Right cardiac atrium (tissue), 5 donors: ENCODE measurements around the gene GALNT9. TPM values are rescaled to one million over a fixed set of nuclear protein-coding genes. Genes with fewer than 3 reads are reported as not detected.
"Not testable (repeated sequence)": the region's sequence is repeated elsewhere in the genome, so short reads cannot be mapped to it uniquely, and the experiment has no call there.

Experiments
- ATAC-seq, 2 donors: fragments of 200-7000 bp; cut with Tn5 transposase; one replicate each; pipeline versions ENCODE4 v1.8.0 to v1.9.1; 2020; ENCODE audit warnings: moderate library complexity in 2 of 2, mild to moderate bottlenecking in 1 of 2
- DNase-seq, 3 donors: peaks; one replicate each; pipeline ENCODE4 v3.0.0-alpha.2; 2020
- H3K27ac ChIP-seq: one replicate; pipeline ENCODE4 v1.5.1; 2013; ENCODE audit warnings: mild to moderate bottlenecking, low read length, control low read depth, moderate library complexity
- H3K27me3 ChIP-seq: one replicate; pipeline ENCODE4 v1.6.1; 2013; ENCODE audit not compliant: control insufficient read depth, insufficient read depth
- H3K4me1 ChIP-seq: one replicate; pipeline ENCODE4 v1.6.1; 2013; ENCODE audit warnings: low read length; ENCODE audit not compliant: control insufficient read depth, insufficient read depth
- H3K4me3 ChIP-seq: one replicate; pipeline ENCODE4 v1.5.1; 2013; ENCODE audit warnings: low read length, control low read depth
- H3K9me3 ChIP-seq: one replicate; pipeline ENCODE4 v1.6.1; 2013; ENCODE audit warnings: low read length; ENCODE audit not compliant: control insufficient read depth
- WGBS: extraction: QIAGEN DNeasy Blood & Tissue Kit; methylation state at CpG from one replicate; pipeline ENCODE4 v1.1.7; 2013; 5-methylcytosine and 5-hydroxymethylcytosine counted together
- intact Hi-C, 4 donors: fragments of 100-400 bp; cut with DNase I; formaldehyde crosslinking; loops; one replicate each; pipeline versions ENCODE4 v1.11.0 to v1.14.0; 2022 to 2023
- polyA plus RNA-seq: library from polyadenylated mRNA; stranded (reverse); fragments of 200-250 nt; gene quantifications from one replicate; pipeline ENCODE4 v1.2.3, GENCODE V29; 2013
- total RNA-seq, 4 donors: library from RNA; stranded (reverse); fragmentation: NEBNext Ultra II Directional; extraction: Animal tissue kit (Norgen Biotek cat#: 25700); gene quantifications; one replicate each; pipeline ENCODE4 v1.2.1, GENCODE V29; 2021
- donor health status: healthy with polysubstance abuse.
- donor health status: DM: no; HTN: yes; CAD: no.
- donor health status: DM: no; HTN: no; CAD: no.
- donor health status: DM: no; HTN: yes; CAD: no; lungs with severe emphysema.
- donor health status: DM: yes; HTN: yes; CAD: no.

The GALNT9 gene
- total and polyA plus RNA-seq, 5 donors = 0.05 to 0.21 (median 0.14) TPM; not detected in 2

DNA sequence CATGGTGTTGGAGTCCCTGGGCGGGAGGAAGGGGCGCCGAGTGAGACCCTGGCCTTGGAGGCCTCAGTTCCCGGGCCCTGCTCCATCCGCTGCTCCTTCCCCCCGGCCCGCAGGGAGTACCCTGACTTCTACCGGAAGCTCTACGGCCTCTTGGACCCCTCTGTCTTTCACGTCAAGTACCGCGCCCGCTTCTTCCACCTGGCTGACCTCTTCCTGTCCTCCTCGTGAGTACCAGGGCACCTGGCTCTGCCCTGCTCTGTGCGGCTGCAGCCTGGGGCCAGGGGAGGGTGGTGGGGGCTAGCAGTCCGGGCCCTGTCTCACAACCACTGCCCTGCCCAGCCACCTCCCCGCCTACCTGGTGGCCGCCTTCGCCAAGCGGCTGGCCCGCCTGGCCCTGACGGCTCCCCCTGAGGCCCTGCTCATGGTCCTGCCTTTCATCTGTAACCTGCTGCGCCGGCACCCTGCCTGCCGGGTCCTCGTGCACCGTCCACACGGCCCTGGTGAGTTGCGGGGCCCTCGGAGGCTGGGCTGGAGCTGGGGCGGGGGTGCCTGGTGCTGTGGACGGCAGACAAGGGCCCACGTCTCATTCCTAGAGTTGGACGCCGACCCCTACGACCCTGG, 178.1 kb downstream of the GALNT9 start:
- 95% methylated on average over 36 of the region's 36 CpGs for WGBS

DNA sequence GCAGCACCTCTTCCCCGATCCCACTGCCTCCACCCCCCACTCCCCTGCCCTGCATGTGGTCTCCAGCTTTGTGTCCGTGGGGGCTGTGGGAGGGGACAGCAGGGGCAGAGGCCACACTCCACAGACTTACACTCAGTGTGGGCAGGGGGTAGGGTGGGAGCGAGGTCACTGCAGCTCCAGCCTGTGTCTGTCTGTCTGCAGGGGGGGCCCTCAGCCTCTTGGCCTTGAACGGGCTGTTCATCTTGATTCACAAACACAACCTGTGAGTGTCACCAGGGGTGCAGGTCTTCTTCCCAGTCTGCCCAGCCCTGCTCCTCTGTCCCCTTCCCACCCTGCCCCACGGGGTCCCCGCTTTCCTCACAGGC, 178.6 kb downstream of the GALNT9 start:
- no peaks in the 10 kb centered on the region for H3K27me3 ChIP-seq
- no peak overlapping the region for H3K27ac ChIP-seq
- no peaks in the 10 kb centered on the region for H3K4me1 ChIP-seq
- intact Hi-C loops = loop anchor here in 3 of 4 donors (5.0 to 10.0 kb wide), 3 partner anchors 264 to 464 kb away; partner anchors contain the start of genes LRCOL1 (in 2 of the 3) and P2RX2 (in 2 of the 3)
- H3K4me3 ChIP-seq = no peak overlapping the region
- no peaks in the 10 kb centered on the region for H3K9me3 ChIP-seq
- no peak for ATAC-seq
- DNase-seq = peak in 1 of 3 donors; percentile 43
- WGBS = 84% methylated on average over 6 of the region's 6 CpGs

More for the DNA sequence above, 178.1 kb downstream of the GALNT9 start:
- Histone ChIP-seq H3K27ac (no peak overlapping the region), H3K4me1 (no peaks in the 10 kb centered on the region), H3K27me3 (no peaks in the 10 kb centered on the region), H3K4me3 (no peak overlapping the region), H3K9me3 (no peaks in the 10 kb centered on the region)
- peak in 2 of 3 donors; percentile 48 to 49 for DNase-seq
- no peak for ATAC-seq
- intact Hi-C loops = loop anchor here in 3 of 4 donors (5.0 to 10.0 kb wide), 3 partner anchors 264 to 464 kb away; partner anchors contain the start of genes LRCOL1 (in 2 of the 3) and P2RX2 (in 2 of the 3)

GRCh38 chr12:132149526-132149925, 179.9 kb downstream of the GALNT9 start:
- H3K27ac ChIP-seq, H3K9me3 ChIP-seq, DNase-seq, H3K27me3 ChIP-seq, H3K4me3 ChIP-seq, ATAC-seq, H3K4me1 ChIP-seq, intact Hi-C loops: not testable (repeated sequence)
- WGBS = 94% methylated on average over 22 of the region's 32 CpGs

DNA sequence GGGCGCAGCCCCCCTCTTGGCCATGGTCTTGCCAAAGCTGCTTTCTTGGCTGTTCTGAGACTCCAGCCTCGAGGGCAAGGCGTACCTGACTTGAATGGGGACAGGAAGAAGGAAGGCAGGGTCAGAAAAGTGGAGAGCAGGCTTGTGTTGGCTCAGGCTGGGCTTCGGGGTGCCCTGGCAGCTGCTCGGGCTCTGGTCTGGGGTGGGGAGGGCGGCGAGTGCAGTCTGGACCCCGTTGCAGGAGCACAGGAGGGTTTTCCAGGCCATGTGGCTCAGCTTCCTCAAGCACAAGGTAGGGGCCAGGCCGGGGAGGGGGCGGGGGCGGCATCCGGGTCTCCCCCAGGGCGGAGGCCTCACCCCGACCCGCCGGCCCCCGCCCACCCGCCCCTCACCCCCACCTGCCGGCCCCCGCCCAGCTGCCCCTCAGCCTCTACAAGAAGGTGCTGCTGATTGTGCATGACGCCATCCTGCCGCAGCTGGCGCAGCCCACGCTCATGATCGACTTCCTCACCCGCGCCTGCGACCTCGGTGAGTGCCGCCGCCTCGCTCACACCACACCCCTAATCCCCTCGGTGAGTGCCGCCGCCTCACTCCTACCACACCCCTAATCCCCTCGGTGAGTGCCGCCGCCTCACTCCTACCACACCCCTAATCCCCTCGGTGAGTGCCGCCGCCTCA, 180.9 kb downstream of the GALNT9 start:
- Histone ChIP-seq H3K27ac (no peak overlapping the region), H3K27me3 (no peaks in the 10 kb centered on the region), H3K4me3 (no peak overlapping the region), H3K9me3 (no peaks in the 10 kb centered on the region), H3K4me1 (no peaks in the 10 kb centered on the region)
- 93% methylated on average over 35 of the region's 41 CpGs for WGBS
- intact Hi-C loops = no loop called here
- peak in 1 of 3 donors; percentile 38 for DNase-seq
- no peak for ATAC-seq

DNA sequence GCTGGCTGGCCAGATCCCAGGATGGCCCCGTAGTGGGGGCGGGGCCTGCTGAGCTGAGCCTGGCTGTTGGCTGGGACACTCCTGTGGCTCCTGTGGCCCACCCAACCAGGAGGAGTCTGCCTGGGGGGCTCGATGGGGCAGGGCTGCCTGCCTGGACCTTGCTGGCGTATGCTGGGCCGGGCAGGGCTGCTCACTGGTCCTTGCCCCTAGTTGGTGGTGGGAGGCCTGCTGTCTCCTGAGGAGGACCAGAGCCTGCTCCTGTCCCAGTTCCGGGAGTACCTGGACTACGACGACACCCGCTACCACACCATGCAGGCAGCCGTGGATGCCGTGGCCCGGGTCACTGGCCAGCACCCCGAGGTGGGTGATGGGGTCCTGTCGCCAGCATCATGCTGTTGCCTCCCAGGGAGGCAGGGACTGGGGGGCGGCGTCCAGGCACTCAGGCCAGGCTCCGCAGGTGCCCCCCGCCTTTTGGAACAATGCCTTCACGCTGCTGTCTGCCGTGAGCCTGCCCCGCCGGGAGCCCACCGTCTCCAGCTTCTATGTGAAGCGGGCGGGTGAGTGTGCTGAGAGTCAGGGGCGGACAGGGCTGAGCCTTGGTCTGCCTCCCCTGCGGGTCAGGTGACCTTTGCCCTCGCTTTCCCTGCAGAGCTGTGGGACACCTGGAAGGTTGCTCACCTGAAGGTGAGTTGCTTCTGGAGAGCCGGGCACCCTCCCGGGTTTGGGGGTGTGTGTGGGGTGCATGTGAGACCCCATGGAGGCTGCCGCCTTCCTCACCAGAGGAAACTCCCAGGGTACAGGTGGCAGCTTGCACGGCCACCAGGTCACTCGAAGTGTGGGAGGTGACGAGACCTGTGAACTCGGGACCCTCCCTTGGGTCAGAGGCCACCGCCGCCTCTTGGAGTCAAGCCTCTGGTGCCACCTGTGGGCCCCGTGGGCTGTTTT, 181.7 kb downstream of the GALNT9 start:
- ATAC-seq (no peak), DNase-seq (peak; percentile 19 to 63 (median 53))
- 95% methylated on average over 38 of the region's 38 CpGs for WGBS
- Histone ChIP-seq H3K4me1 (peaks cover 4% of the 10 kb centered on the region), H3K27ac (no peak overlapping the region), H3K27me3 (no peaks in the 10 kb centered on the region), H3K4me3 (no peak overlapping the region), H3K9me3 (no peaks in the 10 kb centered on the region)
- intact Hi-C loops = no loop called here

DNA sequence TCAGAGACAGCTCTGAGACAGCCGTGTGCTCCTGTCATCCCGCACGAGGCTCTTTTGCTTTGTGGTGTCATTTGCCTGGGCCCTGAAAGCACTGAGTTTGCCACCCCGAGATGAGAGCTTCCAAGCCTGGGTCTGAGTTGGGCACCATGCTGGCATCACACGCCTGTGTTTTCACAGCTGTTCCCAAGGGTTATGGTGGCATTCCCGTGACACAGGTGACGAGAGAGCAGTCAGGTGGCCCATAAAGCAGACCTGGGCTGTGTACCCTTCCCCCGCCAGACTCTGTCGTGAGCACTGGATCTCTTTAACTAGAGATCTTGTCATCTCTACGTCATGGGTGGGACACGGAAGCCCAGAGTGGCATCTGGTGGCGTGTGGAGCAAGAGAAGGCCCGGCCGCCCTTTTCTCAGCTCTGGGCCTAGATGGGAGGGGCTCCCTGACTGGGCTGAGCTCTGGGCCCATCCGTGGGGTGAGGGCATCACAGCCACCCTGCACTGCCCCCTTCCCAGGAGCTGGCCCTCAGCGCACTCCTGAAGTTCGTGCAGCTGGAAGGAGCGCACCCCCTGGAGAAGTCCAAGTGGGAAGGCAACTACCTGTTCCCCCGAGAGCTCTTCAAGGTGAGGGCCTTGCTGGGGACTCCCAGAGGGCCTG, 182.5 kb downstream of the GALNT9 start:
- WGBS = 90% methylated on average over 19 of the region's 19 CpGs
- Histone ChIP-seq H3K27me3 (no peaks in the 10 kb centered on the region), H3K4me3 (no peak overlapping the region), H3K9me3 (no peaks in the 10 kb centered on the region), H3K4me1 (peaks cover 4% of the 10 kb centered on the region), H3K27ac (no peak overlapping the region)
- DNase-seq (no peak), ATAC-seq (no peak)
- intact Hi-C loops = no loop called here

Other genes with a start within 250 kb of the GALNT9 start
- gene DDX51, start 185.3 kb downstream of the GALNT9 start, total RNA-seq = 10 to 100 TPM in 2 of 4 donors, 1 to 10 TPM in 2; 7.4 to 11.7 (median 10.1) TPM
- gene DDX51, start 185.3 kb downstream of the GALNT9 start, polyA plus RNA-seq = 10.9 TPM
- gene NOC4L, start 185.1 kb downstream of the GALNT9 start, total RNA-seq = 10 to 100 TPM in 1 of 4 donors, 1 to 10 TPM in 3; 7.7 to 10.1 (median 9.1) TPM
- 11.0 TPM for gene NOC4L, start 185.1 kb downstream of the GALNT9 start, polyA plus RNA-seq
- 10 to 100 TPM; 50.4 to 65.0 (median 54.7) TPM for gene FBRSL1, start 160.6 kb upstream of the GALNT9 start, total RNA-seq
- gene FBRSL1, start 160.6 kb upstream of the GALNT9 start, polyA plus RNA-seq = 36.4 TPM